HCT116 (cell line): ENCODE results near the gene SUGCT. TPM values are rescaled to one million over a fixed set of nuclear protein-coding genes. Genes with fewer than 3 reads are reported as not detected.

Experiments
- ATAC-seq: fragments of 200-7000 bp; cut with Tn5 transposase; 2 replicates; pipeline ENCODE4 v1.9.1; 2020; ENCODE audit warnings: mild to moderate bottlenecking, moderate library complexity
- BruUV-seq: library from RNA; stranded (reverse); fragments of 400-500 nt; replicated peaks from 2 replicates; lab custom pipeline; 2021; lab: Mats Ljungman, UMichigan
- CTCF ChIA-PET: fragments of 300-600 bp; sonication (Branson Sonifier 250); formaldehyde crosslinking; loops from one replicate; lab custom pipeline; 2021; ENCODE audit warnings: antibody characterized with exemption; lab: Charles Lee
- POLR2A ChIA-PET: fragments of 300-600, 350-600 bp; sonication (Branson Sonifier 250); formaldehyde crosslinking; loops from one replicate; lab custom pipeline; 2021; ENCODE audit warnings: antibody characterized with exemption; lab: Charles Lee
- RAD21 ChIA-PET, 2 experiments: fragments of 300-600 bp; sonication (Branson Sonifier 250); formaldehyde crosslinking; loops; one replicate each; lab custom pipeline; 2023; ENCODE audit warnings: low total read pairs in 2 of 2; ENCODE audit not compliant: uncharacterized antibody in 2 of 2, unreplicated experiment in 2 of 2, low non-redundant PET in 1 of 2; lab: Charles Lee
- DNase-seq: peaks from one replicate; pipeline ENCODE4 v3.0.0-alpha.2; 2010; ENCODE audit warnings: low read depth, low spot score
- H2AFZ ChIP-seq: fragments of 200-600 bp; shearing (Covaris generic), sonication (generic); 2 replicates; pipeline ENCODE4 v1.6.1; 2017; ENCODE audit warnings: low read depth, mixed run types, mixed read lengths, antibody characterized with exemption, low read length; ENCODE audit not compliant: poor library complexity, severe bottlenecking
- H3K27ac ChIP-seq: 2 replicates; pipeline ENCODE4 v1.5.1; 2012; ENCODE audit warnings: low read depth, low read length
- H3K27me3 ChIP-seq: fragments of 200-600 bp; sonication (generic); 2 replicates; pipeline ENCODE4 v1.6.1; 2016; ENCODE audit warnings: mixed run types, low read length, mixed read lengths; ENCODE audit not compliant: insufficient read depth
- H3K36me3 ChIP-seq, 2 experiments: fragments of 200-500 bp in 1 of 2; fragments of 200-600 bp in 1 of 2; sonication (Bioruptor generic) in 1 of 2; sonication (generic) in 1 of 2; 2 replicates each; pipeline versions ENCODE4 v1.5.1 to v1.6.1; 2014 to 2016; ENCODE audit warnings: low read length in 2 of 2, inconsistent platforms in 1 of 2, mixed read lengths in 1 of 2, mixed run types in 1 of 2; ENCODE audit not compliant: insufficient read depth in 2 of 2, control insufficient read depth in 1 of 2
- H3K4me1 ChIP-seq, 2 experiments: fragments of 200-600 bp in 1 of 2; sonication (generic) in 1 of 2; 2 replicates each; pipeline versions ENCODE4 v1.5.1 to v1.6.1; 2012 to 2017; ENCODE audit warnings: low read length in 2 of 2, inconsistent platforms in 1 of 2, mild to moderate bottlenecking in 1 of 2, mixed read lengths in 1 of 2, mixed run types in 1 of 2, moderate library complexity in 1 of 2; ENCODE audit not compliant: insufficient read depth in 2 of 2, control insufficient read depth in 1 of 2
- H3K4me2 ChIP-seq: fragments of 200-600 bp; sonication (generic); 2 replicates; pipeline ENCODE4 v1.6.1; 2017; ENCODE audit warnings: mixed run types, low read length, mixed read lengths
- H3K4me3 ChIP-seq, 2 experiments: fragments of 200-600 bp in 1 of 2; sonication (generic) in 1 of 2; replicated peaks in 1 of 2; 2 replicates each; pipeline ENCODE4 v1.5.1; 2011 to 2016; ENCODE audit warnings: low read length in 2 of 2, control low read depth in 1 of 2, low read depth in 1 of 2, mild to moderate bottlenecking in 1 of 2, mixed read lengths in 1 of 2, mixed run types in 1 of 2
- H3K79me2 ChIP-seq: fragments of 200-600 bp; sonication (generic); 2 replicates; pipeline ENCODE4 v1.6.1; 2017; ENCODE audit warnings: mild to moderate bottlenecking, mixed run types, low read length, moderate library complexity, mixed read lengths; ENCODE audit not compliant: insufficient read depth
- H3K9ac ChIP-seq: fragments of 200-600 bp; sonication (generic); 2 replicates; pipeline ENCODE4 v1.6.1; 2016; ENCODE audit warnings: low read length, mixed read lengths
- H3K9me2 ChIP-seq: fragments of 200-600 bp; sonication (generic), shearing (Covaris generic); 2 replicates; pipeline ENCODE4 v1.6.1; 2017; ENCODE audit warnings: mixed run types, mild to moderate bottlenecking, moderate library complexity; ENCODE audit not compliant: insufficient read depth
- H3K9me3 ChIP-seq, 2 experiments: fragments of 200-500 bp in 1 of 2; fragments of 200-600 bp in 1 of 2; sonication (Bioruptor generic) in 1 of 2; sonication (generic) in 1 of 2; 2 replicates each; pipeline ENCODE4 v1.6.1; 2014 to 2017; ENCODE audit warnings: low read length in 2 of 2, mixed read lengths in 2 of 2, inconsistent platforms in 1 of 2, low read depth in 1 of 2, mild to moderate bottlenecking in 1 of 2, mixed run types in 1 of 2, moderate library complexity in 1 of 2; ENCODE audit not compliant: control insufficient read depth in 1 of 2, insufficient read depth in 1 of 2
- H4K20me1 ChIP-seq: fragments of 200-600 bp; sonication (generic), shearing (Covaris generic); 2 replicates; pipeline ENCODE4 v1.6.1; 2017; ENCODE audit warnings: mixed run types, mild to moderate bottlenecking, moderate library complexity; ENCODE audit not compliant: insufficient read depth
- SIN3A ChIP-seq: IDR thresholded peaks from 2 replicates; pipeline ENCODE4 v1.6.1; 2012; ENCODE audit warnings: low read depth
- intact Hi-C: fragments of 100-400 bp; cut with micrococcal nuclease; formaldehyde crosslinking; loops from 2 replicates; pipeline ENCODE4 v1.10.0; 2022
- total RNA-seq: library from RNA; stranded (reverse); gene quantifications from one replicate; pipeline ENCODE4 v1.2.1, GENCODE V29; 2021; ENCODE audit not compliant: unreplicated experiment
- TF ChIP-seq, protein P1 (sequence below): IDR thresholded peaks from 2 replicates; pipeline ENCODE4 v1.6.1; 2011; ENCODE audit warnings: mild to moderate bottlenecking, low read length, moderate library complexity; ENCODE audit not compliant: insufficient replicate concordance; ENCODE audit errors: extremely low read depth
- TF ChIP-seq, protein P2 (sequence below): IDR thresholded peaks from 2 replicates; pipeline ENCODE4 v1.6.1; 2012

The SUGCT gene
- total RNA-seq, 1 experiment from 2014 or later = 4.4 TPM

- Histone ChIP-seq H3K9me3 (no peaks in the 10 kb centered on the region), H3K27ac (no peak overlapping the region), H3K4me3 (no peak overlapping the region), H3K79me2 (no peaks in the 10 kb centered on the region), H2AFZ (no peak overlapping the region), H3K9ac (no peak overlapping the region), H3K4me2 (no peak overlapping the region), H4K20me1 (no peaks in the 10 kb centered on the region), H3K9me2 (no peaks in the 10 kb centered on the region), H3K4me1 (no peaks in the 10 kb centered on the region), H3K36me3 (no peaks in the 10 kb centered on the region), H3K27me3 (no peaks in the 10 kb centered on the region; the same call in 1 of the 2 replicates)
- no TSS peak for BruUV-seq
- ChIA-PET CTCF (no interaction called here), POLR2A (no interaction called here), RAD21 (no interaction called here)
- intact Hi-C loops = no loop called here
- no peak for ATAC-seq
- no peak for DNase-seq
- TF ChIP-seq, protein P1, sequence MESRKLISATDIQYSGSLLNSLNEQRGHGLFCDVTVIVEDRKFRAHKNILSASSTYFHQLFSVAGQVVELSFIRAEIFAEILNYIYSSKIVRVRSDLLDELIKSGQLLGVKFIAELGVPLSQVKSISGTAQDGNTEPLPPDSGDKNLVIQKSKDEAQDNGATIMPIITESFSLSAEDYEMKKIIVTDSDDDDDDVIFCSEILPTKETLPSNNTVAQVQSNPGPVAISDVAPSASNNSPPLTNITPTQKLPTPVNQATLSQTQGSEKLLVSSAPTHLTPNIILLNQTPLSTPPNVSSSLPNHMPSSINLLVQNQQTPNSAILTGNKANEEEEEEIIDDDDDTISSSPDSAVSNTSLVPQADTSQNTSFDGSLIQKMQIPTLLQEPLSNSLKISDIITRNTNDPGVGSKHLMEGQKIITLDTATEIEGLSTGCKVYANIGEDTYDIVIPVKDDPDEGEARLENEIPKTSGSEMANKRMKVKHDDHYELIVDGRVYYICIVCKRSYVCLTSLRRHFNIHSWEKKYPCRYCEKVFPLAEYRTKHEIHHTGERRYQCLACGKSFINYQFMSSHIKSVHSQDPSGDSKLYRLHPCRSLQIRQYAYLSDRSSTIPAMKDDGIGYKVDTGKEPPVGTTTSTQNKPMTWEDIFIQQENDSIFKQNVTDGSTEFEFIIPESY = no peak
- no peak for TF ChIP-seq SIN3A
- TF ChIP-seq, all 23 proteins: peak for 0
Observed at GRCh38 chr7:40348126-40348728, 213.4 kb downstream of the SUGCT start.

GRCh38 chr7:40350100-40350499, 215.3 kb downstream of the SUGCT start:
- Histone ChIP-seq H3K9me3 (no peaks in the 10 kb centered on the region), H3K36me3 (no peaks in the 10 kb centered on the region), H2AFZ (no peak overlapping the region), H3K4me3 (no peak overlapping the region), H4K20me1 (no peaks in the 10 kb centered on the region), H3K79me2 (no peaks in the 10 kb centered on the region), H3K4me1 (no peaks in the 10 kb centered on the region), H3K27ac (no peak overlapping the region), H3K4me2 (no peak overlapping the region), H3K9me2 (no peaks in the 10 kb centered on the region), H3K27me3 (no peaks in the 10 kb centered on the region; the same call in 1 of the 2 replicates), H3K9ac (no peak overlapping the region)
- intact Hi-C loops = no loop called here
- TF ChIP-seq, protein P2, sequence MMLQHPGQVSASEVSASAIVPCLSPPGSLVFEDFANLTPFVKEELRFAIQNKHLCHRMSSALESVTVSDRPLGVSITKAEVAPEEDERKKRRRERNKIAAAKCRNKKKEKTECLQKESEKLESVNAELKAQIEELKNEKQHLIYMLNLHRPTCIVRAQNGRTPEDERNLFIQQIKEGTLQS = no peak
- no peak for ATAC-seq
- ChIA-PET POLR2A (no interaction called here), RAD21 (no interaction called here), CTCF (no interaction called here)
- no peak for DNase-seq
- no TSS peak for BruUV-seq
